ENCODE measurements around the gene ABCA3.

The ABCA3 gene

DNA sequence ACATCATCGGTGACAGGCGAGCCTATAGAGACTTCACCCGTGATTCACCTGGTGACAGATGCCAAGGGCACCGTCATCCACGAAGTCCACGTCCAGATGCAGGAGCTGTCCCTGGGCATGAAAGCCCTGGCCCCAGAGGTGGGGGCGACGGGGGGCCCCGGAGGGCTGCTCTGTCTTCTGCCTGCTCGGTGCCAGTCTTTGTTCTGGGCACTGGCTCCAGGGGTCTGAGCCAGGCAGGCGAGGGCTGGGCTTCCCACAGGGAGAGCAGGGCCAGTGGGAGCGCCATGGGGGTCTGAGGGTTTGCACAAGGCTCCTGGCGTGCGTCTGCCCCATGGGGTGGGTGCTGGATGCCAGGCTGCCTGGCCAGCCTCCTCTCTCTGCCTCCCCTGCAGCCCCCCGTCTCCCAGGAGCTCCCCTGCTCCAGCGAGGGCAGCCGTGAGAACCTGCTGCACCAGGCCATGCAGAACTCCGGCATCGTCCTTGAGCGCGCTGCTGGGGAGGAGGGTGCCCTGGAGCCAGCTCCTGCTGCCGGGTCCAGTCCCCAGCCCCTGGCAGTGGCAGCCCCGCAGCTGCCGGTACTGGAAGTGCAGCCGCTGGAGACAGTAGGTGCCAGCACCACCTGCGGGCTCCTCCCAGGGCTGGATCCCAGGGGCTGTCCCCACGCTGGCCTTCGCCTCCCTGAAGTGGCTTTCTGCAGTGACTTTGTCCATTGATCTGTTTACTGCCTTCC is 107.3 kb downstream of the ABCA3 start:
- DNase-seq, result no peak

DNA sequence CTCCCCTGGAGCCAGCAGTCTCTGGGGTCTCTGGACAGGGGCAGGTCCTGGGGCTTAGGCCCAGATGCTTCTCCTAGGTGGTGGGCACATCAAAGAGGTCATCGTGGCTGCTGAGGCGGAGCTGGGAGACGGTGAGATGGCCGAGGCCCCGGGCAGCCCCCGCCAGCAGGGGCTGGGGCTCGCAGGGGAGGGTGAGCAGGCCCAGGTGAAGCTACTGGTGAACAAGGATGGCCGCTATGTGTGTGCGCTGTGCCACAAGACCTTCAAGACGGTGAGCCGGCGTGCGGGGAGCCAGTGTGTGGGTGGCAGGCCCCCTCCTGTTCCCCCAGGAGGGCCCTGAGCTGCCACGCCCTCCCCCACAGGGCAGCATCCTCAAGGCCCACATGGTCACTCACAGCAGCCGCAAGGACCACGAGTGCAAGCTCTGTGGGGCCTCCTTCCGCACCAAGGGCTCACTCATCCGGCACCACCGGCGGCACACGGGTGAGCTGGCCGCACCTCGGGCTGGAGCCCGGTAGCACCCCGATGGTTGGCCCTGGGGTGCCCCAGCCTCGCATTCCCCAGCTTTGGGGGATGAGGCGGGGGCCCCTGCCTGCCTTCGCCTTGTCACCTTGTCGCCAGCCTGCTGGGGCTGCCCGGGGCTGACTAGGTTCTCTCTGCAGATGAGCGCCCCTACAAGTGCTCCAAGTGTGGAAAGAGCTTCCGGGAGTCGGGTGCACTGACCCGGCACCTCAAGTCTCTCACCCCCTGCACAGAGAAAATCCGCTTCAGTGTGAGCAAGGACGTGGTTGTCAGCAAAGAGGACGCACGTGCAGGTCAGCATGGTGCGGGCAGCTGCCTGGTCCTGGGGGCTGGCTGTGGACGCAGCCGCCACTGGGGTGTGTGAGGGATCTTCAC is 108.2 kb downstream of the ABCA3 start:
- DNase-seq, result no peak

DNA sequence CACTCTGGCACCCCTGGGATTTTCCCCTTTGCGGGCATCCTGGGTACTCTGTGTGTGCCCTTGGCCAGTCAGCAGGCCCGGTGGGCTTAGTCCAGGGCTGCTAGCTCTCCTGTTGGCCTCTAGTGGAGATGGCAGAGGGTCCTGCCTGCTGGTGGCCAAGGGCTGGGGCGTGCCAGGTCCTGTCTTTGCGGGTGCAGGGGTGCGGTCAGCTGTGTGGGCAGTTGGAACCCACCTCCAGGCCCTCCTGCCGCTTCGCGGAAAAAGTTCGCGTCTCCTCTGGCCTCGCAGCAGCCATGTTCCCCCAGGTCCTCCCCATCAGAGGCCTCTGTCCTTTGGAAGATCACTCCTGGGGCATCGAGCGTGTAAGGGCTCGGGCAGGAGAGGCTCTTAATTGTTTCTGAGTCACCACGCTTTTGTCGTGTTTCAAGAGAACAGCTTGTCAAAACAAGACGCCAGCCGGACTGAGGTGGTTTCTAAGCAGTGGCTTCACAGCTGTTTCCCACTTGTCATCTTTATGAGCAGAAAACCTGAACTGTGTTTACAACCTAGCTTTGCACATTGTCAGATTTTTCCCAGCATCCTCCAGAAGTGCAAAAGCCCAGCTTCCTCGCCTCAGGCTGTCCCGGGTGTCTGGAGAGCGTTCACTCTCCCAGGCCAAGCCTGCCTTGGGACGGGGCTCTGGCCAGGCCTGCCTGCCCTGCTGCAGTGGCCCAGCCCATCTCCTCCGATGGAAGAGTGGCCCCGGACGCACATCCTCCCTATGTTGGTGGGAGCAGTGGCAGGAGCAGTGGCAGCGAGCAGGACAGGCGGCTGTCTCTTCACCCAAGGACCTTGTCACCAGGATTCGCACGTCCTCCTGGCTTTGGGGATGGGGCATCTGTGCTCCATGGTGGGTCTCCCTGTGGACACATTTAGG is 109.3 kb downstream of the ABCA3 start:
- DNase-seq, result no peak

DNA sequence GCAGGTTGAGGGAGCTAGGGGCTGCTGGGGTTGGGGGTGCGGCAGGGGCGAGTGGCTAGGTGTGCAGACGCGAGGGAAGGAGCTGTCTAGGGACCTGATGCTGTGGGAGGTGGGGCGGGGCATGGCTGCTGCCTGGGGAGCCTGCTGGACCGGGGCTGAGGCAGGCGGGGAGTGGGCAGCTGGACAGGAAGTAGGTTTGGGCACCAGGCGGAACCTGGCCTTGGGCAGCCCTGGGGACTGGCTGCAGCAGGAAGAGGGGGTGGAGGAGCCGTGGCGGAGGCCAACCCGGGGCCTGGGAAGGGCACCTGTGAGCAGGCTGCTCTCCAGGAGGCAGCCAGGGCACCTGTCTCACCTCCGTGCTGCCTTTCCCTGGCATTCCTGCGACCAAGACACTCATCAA is 110.2 kb downstream of the ABCA3 start:
- DNase-seq, result no peak

DNA sequence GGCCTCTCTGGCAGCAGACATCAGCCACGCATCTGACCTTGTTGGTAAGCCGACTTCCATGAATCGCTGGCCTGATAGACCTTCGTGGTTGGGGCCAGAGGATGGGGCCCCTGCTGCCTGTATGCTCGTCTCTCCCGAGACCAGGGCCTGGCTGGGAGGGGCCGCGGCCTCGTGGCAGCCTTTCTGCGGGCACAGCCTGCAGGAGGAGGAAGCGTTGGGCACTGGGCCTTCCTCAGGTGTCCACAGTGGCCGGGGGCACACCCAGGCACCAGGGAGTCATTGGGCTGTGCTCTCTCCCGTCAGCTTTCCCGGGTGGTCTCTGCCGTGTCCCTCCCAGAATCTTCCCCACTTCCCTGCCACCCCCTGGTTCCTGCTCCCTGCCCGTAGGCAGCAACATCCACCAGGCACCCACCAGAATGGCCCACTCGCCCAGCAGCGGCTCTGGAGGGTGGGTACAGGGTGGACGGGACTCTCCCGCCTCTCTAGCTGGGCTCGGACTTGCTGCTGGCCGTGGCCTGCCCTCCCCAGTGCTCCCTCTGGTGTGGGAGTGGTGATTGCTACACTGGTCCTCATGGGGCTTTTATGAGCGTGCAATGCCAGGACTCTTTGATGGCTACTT is 110.8 kb downstream of the ABCA3 start:
- no peak for DNase-seq

DNA sequence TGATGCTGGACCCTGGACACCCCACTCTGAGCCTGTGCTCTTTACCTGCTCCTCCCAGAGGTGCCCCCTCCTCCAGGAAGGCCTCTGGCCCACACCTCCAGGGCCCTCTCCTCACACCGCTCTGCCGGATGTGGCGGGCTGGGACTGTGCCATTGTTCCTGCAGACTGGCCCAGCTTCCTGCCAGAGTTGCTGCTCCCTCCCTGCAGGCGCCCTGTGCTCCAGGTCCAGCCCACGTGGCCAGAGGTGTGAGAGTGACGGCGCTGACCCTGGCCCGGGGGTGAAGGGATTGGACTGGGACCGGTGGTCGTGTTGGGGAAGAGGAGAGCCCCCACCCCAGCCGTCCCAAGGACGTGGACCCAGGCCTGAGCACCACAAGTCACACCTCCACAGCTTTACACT is 111.4 kb downstream of the ABCA3 start:
- no peak for DNase-seq

DNA sequence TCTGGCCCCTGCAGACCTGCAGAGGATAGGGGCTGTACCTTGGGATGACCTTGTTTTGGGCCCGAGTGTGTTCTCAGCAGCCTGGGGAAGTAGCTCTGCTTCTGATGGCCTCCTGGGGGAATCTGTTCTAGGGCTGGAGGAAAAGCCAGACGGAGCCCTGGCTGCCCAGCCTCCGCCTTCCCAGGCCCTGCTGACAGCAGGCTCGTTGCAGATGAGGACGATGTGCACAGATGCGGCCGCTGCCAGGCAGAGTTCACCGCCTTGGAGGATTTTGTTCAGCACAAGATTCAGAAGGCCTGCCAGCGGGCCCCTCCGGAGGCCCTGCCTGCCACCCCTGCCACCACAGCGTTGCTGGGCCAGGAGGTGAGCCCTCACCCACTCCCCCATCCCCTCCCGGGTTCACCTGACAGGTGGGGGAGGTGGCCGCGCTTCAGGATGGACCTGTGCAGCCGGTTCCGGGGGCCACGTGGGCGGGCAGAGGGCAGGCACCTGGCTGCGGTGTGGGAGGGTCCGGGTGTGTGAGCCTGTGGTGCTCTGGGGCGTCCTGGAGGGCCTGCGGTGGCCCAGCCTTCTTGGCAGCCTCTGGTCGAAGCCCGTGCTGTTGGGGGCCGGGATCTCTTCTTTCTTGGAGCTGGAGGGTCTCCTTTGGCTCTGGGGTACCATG is 112.2 kb downstream of the ABCA3 start:
- no peak for DNase-seq

DNA sequence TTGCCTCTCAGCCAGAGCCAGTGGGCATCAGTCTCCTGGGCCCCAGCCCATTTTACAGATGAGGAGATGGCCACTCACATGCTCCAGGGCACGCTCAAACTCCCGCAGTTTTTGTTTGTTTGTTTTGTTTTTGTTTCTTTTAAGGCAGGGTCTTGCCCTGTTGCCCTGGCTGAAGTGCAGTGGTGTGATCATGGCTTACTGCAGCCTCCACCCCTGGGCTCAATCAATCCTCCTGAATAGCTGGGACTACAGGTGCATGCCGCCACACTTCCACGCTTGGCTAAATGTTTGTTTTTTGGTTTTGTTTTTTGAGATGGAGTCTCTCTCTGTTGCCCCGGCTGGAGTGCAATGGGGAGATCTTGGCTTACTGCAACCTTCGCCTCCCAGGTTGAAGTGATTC is 113.6 kb downstream of the ABCA3 start:
- DNase-seq, result no peak

DNA sequence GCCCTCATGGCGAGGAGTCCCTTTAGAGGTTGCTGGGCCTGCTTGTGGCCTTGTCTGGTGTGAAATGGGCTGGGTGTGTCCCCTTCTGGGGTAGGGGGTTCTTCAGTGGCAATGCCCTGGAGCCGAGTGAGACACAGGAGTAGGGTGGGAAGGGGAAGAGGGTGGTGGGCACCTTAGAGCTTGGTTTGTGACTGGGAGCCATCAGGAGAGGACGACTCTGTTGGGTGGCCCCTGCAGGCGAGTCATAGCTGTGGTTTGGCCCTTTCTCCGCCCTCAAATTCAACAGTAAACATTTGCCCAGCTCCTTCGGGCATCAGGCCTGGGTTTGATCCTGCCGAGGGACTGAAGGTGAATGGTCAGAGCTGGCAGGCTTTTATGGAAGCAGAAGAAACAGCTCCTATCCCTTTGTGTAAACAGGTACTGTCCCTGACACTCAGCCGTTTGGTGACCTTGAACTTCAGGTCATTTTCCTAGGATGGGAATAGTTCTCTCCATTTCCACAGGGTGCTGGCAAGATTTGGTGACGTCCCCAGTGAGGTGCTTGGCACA is 114.2 kb downstream of the ABCA3 start:
- DNase-seq, result no peak

Measured in activated CD8-positive, alpha-beta memory T cell treated with anti-CD3 and anti-CD28 coated beads, Interleukin-2, amount 50 U/mL, for 4 hours (primary cell).